ENCODE data around the gene ENDOU. TPM values are rescaled to one million over a fixed set of nuclear protein-coding genes. Genes with fewer than 3 reads are reported as not detected.

ENDOU gene
- polyA plus RNA-seq, 3 donors, result 0.17 to 0.40 TPM; not detected in 1

DNA sequence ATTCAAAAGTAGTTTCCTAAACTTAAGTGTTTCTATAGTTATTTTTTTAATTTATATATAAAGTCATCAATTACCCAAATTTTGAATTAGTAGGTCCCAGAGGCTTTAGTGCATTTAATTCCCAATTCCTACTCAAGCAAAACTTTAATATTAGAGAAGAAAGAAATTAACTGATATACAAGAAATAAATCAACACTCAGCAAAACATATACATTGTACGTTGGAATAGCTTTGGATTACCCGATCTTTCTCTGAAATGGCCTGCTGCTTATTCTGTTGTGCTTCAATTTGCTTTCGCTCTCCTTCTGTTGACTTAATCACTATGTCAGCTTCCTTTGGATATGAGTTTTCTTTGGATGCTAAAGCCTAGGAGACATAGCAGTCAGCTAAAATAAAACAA is 37.7 kb downstream of the ENDOU start:
- Histone ChIP-seq H3K9ac (ENCODE audit: insufficient read depth, low read length, poor library complexity, severe bottlenecking) (no peak overlapping the region), H3K79me2 (ENCODE audit: insufficient read depth, low read length) (no peaks in the 10 kb centered on the region), H3K4me1 (ENCODE audit: control insufficient read depth in 1 of 2, insufficient read depth in 2 of 2, low read length in 2 of 2) (no peaks in the 10 kb centered on the region), H3K36me3 (replicated peaks in 1 of 2; ENCODE audit: control insufficient read depth in 1 of 2, insufficient read depth in 2 of 2, low read length in 2 of 2) (peaks cover 40 to 87% of the 10 kb centered on the region in 2 donors), H3K27ac (ENCODE audit: low read depth in 1 of 2, low read length in 2 of 2) (no peak overlapping the region), H3K4me2 (replicated peaks; ENCODE audit: extremely low read depth, low read length, poor library complexity, severe bottlenecking) (no peak overlapping the region), H4K20me1 (ENCODE audit: insufficient read depth, low read length) (no peaks in the 10 kb centered on the region), H3K9me3 (replicated peaks in 1 of 2; ENCODE audit: control insufficient read depth in 1 of 2, insufficient read depth in 1 of 2, low read length in 2 of 2) (no peaks in the 10 kb centered on the region), H2AFZ (ENCODE audit: insufficient read depth, low read depth, low read length, poor library complexity, severe bottlenecking) (no peak overlapping the region), H3K27me3 (ENCODE audit: control insufficient read depth in 2 of 2, insufficient read depth in 2 of 2, low read length in 2 of 2) (no peaks in the 10 kb centered on the region), H3K4me3 (replicated peaks in 1 of 3; ENCODE audit: low read depth in 2 of 3, low read length in 3 of 3) (no peak overlapping the region)
- no peak for DNase-seq
- TF ChIP-seq, protein P1, sequence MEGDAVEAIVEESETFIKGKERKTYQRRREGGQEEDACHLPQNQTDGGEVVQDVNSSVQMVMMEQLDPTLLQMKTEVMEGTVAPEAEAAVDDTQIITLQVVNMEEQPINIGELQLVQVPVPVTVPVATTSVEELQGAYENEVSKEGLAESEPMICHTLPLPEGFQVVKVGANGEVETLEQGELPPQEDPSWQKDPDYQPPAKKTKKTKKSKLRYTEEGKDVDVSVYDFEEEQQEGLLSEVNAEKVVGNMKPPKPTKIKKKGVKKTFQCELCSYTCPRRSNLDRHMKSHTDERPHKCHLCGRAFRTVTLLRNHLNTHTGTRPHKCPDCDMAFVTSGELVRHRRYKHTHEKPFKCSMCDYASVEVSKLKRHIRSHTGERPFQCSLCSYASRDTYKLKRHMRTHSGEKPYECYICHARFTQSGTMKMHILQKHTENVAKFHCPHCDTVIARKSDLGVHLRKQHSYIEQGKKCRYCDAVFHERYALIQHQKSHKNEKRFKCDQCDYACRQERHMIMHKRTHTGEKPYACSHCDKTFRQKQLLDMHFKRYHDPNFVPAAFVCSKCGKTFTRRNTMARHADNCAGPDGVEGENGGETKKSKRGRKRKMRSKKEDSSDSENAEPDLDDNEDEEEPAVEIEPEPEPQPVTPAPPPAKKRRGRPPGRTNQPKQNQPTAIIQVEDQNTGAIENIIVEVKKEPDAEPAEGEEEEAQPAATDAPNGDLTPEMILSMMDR (IDR thresholded peaks at IDR 0.05), result no peak
- Mint-ChIP-seq H3K27me3 (ENCODE audit: low read depth in 3 of 3) (peaks cover 0 to 1% (median 0%) of the 10 kb centered on the region in 3 donors), H3K4me3 (no peak overlapping the region), H3K9me3 (peaks cover 0 to 2% (median 0%) of the 10 kb centered on the region in 7 donors), H3K4me1 (no peaks in the 10 kb centered on the region), H3K36me3 (peaks cover 49 to 66% of the 10 kb centered on the region in 2 donors), H3K27ac (no peak overlapping the region)
- no CpG with 5 or more reads among the region's 3 CpGs for WGBS (ENCODE audit: insufficient coverage)
- intact Hi-C loops (cut with micrococcal nuclease), result no loop called here

DNA sequence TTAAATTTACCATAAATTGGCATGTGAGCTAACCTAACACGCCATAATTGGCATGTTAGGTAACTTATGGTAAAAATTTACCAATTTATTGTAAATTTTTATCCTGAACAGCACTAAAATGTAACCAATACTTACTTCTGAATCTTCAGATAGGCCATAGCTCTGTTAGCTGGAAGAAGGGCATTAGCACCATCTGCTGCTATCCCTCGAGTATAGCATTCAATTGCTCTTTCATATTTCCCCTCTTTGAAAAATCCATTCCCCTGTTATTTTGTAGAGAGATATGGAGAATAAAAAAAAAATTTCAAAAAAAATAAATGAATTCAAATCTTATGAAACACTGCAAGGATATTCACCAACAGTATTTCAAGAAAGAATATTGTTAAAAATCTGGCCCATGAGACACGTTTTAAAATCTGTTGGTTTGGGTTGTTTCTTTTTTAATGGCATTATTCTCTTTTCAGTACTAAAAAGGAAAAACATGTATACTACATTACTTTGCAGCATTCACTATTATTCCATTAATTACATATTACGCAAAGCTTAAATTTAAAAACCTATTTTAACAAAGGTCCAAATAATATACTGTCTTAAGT is 38.5 kb downstream of the ENDOU start:
- Histone ChIP-seq H3K4me2 (replicated peaks; ENCODE audit: extremely low read depth, low read length, poor library complexity, severe bottlenecking) (no peak overlapping the region), H3K36me3 (replicated peaks in 1 of 2; ENCODE audit: control insufficient read depth in 1 of 2, insufficient read depth in 2 of 2, low read length in 2 of 2) (peaks cover 44 to 87% of the 10 kb centered on the region in 2 donors), H3K4me1 (ENCODE audit: control insufficient read depth in 1 of 2, insufficient read depth in 2 of 2, low read length in 2 of 2) (no peaks in the 10 kb centered on the region), H3K9me3 (replicated peaks in 1 of 2; ENCODE audit: control insufficient read depth in 1 of 2, insufficient read depth in 1 of 2, low read length in 2 of 2) (no peaks in the 10 kb centered on the region), H3K4me3 (replicated peaks in 1 of 3; ENCODE audit: low read depth in 2 of 3, low read length in 3 of 3) (no peak overlapping the region), H3K9ac (ENCODE audit: insufficient read depth, low read length, poor library complexity, severe bottlenecking) (no peak overlapping the region), H3K79me2 (ENCODE audit: insufficient read depth, low read length) (no peaks in the 10 kb centered on the region), H3K27ac (ENCODE audit: low read depth in 1 of 2, low read length in 2 of 2) (no peak overlapping the region), H4K20me1 (ENCODE audit: insufficient read depth, low read length) (no peaks in the 10 kb centered on the region), H3K27me3 (ENCODE audit: control insufficient read depth in 2 of 2, insufficient read depth in 2 of 2, low read length in 2 of 2) (no peaks in the 10 kb centered on the region), H2AFZ (ENCODE audit: insufficient read depth, low read depth, low read length, poor library complexity, severe bottlenecking) (no peak overlapping the region)
- no peak for DNase-seq
- peaks cover 0 to 2% (median 0%) of the 10 kb centered on the region in 7 donors for H3K9me3 Mint-ChIP-seq
- H3K27me3 Mint-ChIP-seq (ENCODE audit: low read depth in 3 of 3), result no peaks in the 10 kb centered on the region
- peaks cover 49 to 66% of the 10 kb centered on the region in 2 donors for H3K36me3 Mint-ChIP-seq
- no peak overlapping the region for H3K27ac Mint-ChIP-seq
- no CpG with 5 or more reads among the region's 4 CpGs for WGBS (ENCODE audit: insufficient coverage)
- H3K4me1 Mint-ChIP-seq, result no peaks in the 10 kb centered on the region
- TF ChIP-seq, protein P1 (IDR thresholded peaks at IDR 0.05), result peak; percentile 51
- intact Hi-C loops (cut with micrococcal nuclease), result no loop called here
- H3K4me3 Mint-ChIP-seq, result no peak overlapping the region
